Cardiac muscle cell (in vitro differentiated cells and primary cell): ENCODE results near the gene SERPING1. TPM values are rescaled to one million over a fixed set of nuclear protein-coding genes. Genes with fewer than 3 reads are reported as not detected.
A peak's percentile ranks its signal among the peaks of the same experiment; 100 is the strongest.

Experiments used
- DNase-seq, 2 donors: peaks; one replicate each; pipeline versions ENCODE4 v3.0.0 to v3.0.0-alpha.2; 2010 to 2017; ENCODE audit warnings: low read depth in 1 of 2, low spot score in 1 of 2
- H3K27ac ChIP-seq: fragments of 200-600 bp; sonication (generic); 2 replicates; pipeline ENCODE4 v1.5.1; 2016
- H3K27me3 ChIP-seq: fragments of 200-600 bp; sonication (generic); 2 replicates; pipeline ENCODE4 v1.6.0; 2016; ENCODE audit warnings: control low read depth
- H3K36me3 ChIP-seq: fragments of 200-600 bp; sonication (generic); 2 replicates; pipeline ENCODE4 v1.5.1; 2016; ENCODE audit warnings: control low read depth
- H3K4me1 ChIP-seq: fragments of 200-600 bp; sonication (generic); 2 replicates; pipeline ENCODE4 v1.8.1; 2017; ENCODE audit warnings: low read depth, mild to moderate bottlenecking, mixed run types
- H3K4me3 ChIP-seq: fragments of 200-600 bp; sonication (generic); 2 replicates; pipeline ENCODE4 v1.5.1; 2016; ENCODE audit warnings: mild to moderate bottlenecking
- H3K9me3 ChIP-seq: fragments of 200-600 bp; sonication (generic); 2 replicates; pipeline ENCODE4 v1.5.1; 2017; ENCODE audit warnings: low read depth, mild to moderate bottlenecking, control low read depth
- polyA plus RNA-seq: library from polyadenylated mRNA; unstranded; fragments of >200 nt; fragmentation: Nextera tagmentation; extraction: Ambion mirVana; gene quantifications from 2 replicates; pipeline ENCODE4 v1.2.1, GENCODE V29; 2016
- total RNA-seq: library from RNA; depleted of rRNA; stranded (reverse); fragments of >200 nt; gene quantifications from 2 replicates; pipeline ENCODE4 v1.2.3, GENCODE V29; 2016
- TF ChIP-seq, protein P1 (sequence below): IDR thresholded peaks from 2 replicates; pipeline ENCODE4 v1.5.1; 2012; ENCODE audit warnings: low read depth, mild to moderate bottlenecking, low read length

The SERPING1 gene
- total and polyA plus RNA-seq, 2 experiments from 2014 or later = 51.9 to 80.7 TPM

DNA sequence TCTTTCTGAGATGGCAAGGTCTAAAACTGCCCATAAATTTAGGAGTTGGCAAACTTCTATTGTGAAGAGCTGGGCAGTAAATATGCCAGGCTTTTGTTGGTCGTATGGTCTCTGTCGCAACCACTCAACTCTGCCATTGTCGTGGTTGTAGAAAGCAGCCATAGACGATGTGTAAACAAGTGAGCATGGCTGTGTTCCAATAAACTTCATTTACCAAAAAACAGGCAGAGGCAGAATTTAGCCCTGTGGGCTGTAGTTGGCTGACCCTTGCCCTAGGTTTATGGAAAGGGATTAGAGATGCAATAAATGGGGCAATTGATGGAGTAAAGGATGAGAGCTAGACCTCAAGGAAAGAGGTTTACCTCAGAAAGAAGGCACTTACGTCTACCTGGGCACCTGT lies 34.6 kb downstream of the SERPING1 start:
- Histone ChIP-seq H3K27ac (no peak overlapping the region), H3K4me3 (no peak overlapping the region), H3K9me3 (no peaks in the 10 kb centered on the region), H3K27me3 (no peaks in the 10 kb centered on the region), H3K36me3 (no peaks in the 10 kb centered on the region), H3K4me1 (peaks cover under 1% of the 10 kb centered on the region)
- TF ChIP-seq, protein P1, sequence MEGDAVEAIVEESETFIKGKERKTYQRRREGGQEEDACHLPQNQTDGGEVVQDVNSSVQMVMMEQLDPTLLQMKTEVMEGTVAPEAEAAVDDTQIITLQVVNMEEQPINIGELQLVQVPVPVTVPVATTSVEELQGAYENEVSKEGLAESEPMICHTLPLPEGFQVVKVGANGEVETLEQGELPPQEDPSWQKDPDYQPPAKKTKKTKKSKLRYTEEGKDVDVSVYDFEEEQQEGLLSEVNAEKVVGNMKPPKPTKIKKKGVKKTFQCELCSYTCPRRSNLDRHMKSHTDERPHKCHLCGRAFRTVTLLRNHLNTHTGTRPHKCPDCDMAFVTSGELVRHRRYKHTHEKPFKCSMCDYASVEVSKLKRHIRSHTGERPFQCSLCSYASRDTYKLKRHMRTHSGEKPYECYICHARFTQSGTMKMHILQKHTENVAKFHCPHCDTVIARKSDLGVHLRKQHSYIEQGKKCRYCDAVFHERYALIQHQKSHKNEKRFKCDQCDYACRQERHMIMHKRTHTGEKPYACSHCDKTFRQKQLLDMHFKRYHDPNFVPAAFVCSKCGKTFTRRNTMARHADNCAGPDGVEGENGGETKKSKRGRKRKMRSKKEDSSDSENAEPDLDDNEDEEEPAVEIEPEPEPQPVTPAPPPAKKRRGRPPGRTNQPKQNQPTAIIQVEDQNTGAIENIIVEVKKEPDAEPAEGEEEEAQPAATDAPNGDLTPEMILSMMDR = no peak
- no peak for DNase-seq

DNA sequence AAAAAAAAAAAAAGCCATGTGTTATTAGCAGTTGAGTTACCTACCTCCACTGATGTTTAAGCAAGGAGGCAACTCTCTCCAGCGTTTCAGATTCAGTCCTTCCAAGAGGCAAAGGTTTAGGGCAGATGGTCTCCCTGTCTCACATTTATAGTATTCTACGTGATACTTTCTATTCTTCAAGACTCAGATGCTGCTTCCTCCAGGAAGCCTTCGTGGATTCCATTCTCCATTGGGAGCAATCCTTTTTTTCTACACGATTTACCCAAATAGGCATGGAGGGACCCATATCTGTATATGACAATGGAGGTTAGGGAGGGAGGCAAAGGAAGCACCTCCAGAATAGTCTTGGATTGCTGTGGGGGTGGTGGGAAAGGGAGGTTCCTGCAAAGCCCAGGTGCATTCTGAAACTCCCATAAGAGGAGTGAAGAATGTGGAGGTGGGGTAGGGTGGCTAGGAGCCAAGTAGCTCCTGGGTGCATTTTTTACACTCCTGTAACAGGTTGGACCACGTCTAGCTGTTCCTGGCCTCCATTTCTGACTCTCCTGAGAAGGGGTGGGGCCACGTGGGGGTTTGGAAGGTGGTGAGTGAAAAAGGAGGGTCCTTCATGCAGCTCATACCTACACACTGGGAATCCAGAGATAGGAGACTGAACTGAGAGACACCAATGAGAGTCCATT lies 36.0 kb downstream of the SERPING1 start:
- Histone ChIP-seq H3K4me1 (peaks cover 5% of the 10 kb centered on the region), H3K27ac (no peak overlapping the region)
- DNase-seq = no peak

DNA sequence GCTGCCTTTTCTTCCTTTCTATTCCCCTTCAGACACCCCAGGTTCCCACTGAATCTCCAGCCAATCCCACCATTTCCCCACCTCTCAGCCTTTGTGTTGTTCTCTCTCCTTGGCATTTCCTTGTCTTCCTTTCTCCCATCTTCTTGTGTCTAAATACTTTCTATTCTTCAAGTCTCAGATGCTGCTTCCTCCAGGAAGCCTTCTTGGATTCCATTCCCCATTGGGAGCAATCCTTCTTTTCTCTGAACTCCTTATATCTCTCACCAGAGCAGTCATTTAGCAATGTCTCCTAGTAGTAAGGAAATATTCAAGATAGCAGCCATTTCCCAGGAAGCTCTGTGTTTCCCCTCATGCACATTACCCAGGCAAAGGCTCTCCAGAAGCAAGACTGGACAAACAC lies 36.8 kb downstream of the SERPING1 start:
- no peak for DNase-seq
- Histone ChIP-seq H3K27me3 (no peaks in the 10 kb centered on the region), H3K27ac (no peak overlapping the region)

More for the DNA sequence above, 36.0 kb downstream of the SERPING1 start:
- Histone ChIP-seq H3K36me3 (no peaks in the 10 kb centered on the region), H3K9me3 (no peaks in the 10 kb centered on the region), H3K27me3 (no peaks in the 10 kb centered on the region), H3K4me3 (no peak overlapping the region)
- TF ChIP-seq, protein P1 = no peak

DNA sequence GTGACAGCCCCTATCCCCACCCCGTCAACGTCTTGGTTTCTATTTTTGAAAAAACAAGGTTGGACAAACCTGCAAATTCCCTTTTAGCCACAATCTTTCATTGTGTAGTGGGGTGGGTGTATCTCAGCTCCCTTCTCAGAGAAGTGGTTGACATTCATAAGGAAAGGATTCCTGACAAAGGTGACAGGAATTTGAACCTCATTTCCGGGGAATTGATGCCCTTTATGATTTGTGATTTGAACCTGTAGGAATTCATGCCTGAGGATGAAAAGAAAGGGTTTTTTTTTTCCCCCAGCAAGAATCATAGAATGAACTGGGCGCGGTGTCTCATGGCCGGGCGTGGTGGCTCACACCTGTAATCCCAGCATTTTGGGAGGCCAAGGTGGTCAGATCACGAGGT lies 37.8 kb downstream of the SERPING1 start:
- TF ChIP-seq, protein P1 = no peak
- Histone ChIP-seq H3K27ac (no peak overlapping the region), H3K4me1 (peaks cover 8% of the 10 kb centered on the region), H3K4me3 (no peak overlapping the region), H3K9me3 (no peaks in the 10 kb centered on the region), H3K27me3 (no peaks in the 10 kb centered on the region), H3K36me3 (no peaks in the 10 kb centered on the region)
- DNase-seq = no peak

More for the DNA sequence above, 36.8 kb downstream of the SERPING1 start:
- no peak overlapping the region for H3K4me3 ChIP-seq
- peaks cover 5% of the 10 kb centered on the region for H3K4me1 ChIP-seq
- H3K36me3 ChIP-seq = no peaks in the 10 kb centered on the region
- TF ChIP-seq, protein P1 = no peak
- no peaks in the 10 kb centered on the region for H3K9me3 ChIP-seq

DNA sequence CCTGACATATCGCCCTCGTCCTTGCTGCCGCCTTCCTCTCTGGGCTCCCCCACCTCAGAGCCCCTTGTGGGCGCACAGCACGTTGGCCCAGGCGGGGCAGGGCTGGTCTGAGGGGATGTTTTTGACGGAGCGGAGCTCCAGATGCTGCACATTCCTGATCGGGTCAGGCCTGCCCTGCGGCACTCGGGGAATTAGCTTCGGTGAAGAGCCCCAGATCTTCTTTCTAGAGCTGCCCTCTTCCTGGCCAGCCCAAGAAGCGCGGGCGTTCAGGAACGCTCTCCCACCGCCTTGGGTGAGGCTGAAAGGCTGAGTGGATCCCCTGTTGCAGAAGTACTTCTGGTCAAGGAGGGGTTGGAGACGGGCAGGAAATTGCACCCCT lies 40.1 kb downstream of the SERPING1 start:
- peaks cover 25% of the 10 kb centered on the region for H3K4me1 ChIP-seq
- H3K9me3 ChIP-seq = no peaks in the 10 kb centered on the region
- H3K27me3 ChIP-seq = no peaks in the 10 kb centered on the region
- TF ChIP-seq, protein P1 = no peak
- peak overlapping the region; percentile 92 for H3K4me3 ChIP-seq
- no peaks in the 10 kb centered on the region for H3K36me3 ChIP-seq
- H3K27ac ChIP-seq = peak overlapping the region; percentile 100
- DNase-seq = peak; percentile 29 to 80
